Thoracic aorta endothelial cell (primary cell): ENCODE results near the gene MDM4. TPM values are rescaled to one million over a fixed set of nuclear protein-coding genes. Genes with fewer than 3 reads are reported as not detected.

Experiments
- small RNA-seq: library from RNA; depleted of rRNA; stranded (forward); fragments of <200 nt; gene quantifications from one replicate; pipeline ENCODE3, GENCODE V24; 2012
- total RNA-seq: library from RNA; depleted of rRNA; stranded (reverse); fragments of >200 nt; gene quantifications from 2 replicates; pipeline ENCODE4 v1.2.3, GENCODE V29; 2012

MDM4 gene, protein sequence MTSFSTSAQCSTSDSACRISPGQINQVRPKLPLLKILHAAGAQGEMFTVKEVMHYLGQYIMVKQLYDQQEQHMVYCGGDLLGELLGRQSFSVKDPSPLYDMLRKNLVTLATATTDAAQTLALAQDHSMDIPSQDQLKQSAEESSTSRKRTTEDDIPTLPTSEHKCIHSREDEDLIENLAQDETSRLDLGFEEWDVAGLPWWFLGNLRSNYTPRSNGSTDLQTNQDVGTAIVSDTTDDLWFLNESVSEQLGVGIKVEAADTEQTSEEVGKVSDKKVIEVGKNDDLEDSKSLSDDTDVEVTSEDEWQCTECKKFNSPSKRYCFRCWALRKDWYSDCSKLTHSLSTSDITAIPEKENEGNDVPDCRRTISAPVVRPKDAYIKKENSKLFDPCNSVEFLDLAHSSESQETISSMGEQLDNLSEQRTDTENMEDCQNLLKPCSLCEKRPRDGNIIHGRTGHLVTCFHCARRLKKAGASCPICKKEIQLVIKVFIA
- total RNA-seq = 53.3 and 58.4 TPM in 2 replicates

DNA sequence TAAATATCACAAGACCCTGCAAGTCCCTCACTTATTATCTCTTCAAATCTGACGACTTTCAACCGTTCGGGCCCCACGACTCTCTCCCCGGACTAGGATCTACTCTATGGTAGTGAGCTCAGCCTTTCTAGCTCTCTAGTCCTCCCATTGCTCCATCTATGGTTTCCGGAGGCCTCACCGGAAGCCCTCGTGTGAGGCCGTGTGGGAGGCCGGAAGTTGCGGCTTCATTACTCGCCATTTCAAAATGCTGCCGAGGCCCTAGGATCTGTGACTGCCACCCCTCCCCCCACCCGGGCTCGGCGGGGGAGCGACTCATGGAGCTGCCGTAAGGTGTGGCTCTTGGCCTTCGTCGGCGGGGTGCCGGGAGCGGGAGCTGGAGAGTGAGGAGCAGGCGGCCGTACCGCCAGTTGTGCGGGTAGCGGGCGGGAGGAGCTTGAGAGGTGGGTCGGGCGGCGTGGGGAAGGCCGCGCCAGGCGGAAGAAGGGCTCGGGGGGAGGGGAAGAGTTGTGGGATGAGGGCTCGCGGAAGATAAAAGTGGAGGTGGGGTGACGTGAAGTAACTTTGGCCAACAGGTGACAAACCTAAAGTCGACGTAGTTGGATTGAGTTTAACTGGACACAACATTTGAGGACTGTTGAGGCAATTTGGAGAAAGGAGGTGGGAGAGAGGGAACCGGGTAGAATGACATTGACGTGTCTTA lies at the start of gene MDM4:
Gene MDM4 (plus strand): TSS at position 227 of the 700 bp plus-strand sequence. CDS start 9,113 bp downstream, outside the sequence.

DNA sequence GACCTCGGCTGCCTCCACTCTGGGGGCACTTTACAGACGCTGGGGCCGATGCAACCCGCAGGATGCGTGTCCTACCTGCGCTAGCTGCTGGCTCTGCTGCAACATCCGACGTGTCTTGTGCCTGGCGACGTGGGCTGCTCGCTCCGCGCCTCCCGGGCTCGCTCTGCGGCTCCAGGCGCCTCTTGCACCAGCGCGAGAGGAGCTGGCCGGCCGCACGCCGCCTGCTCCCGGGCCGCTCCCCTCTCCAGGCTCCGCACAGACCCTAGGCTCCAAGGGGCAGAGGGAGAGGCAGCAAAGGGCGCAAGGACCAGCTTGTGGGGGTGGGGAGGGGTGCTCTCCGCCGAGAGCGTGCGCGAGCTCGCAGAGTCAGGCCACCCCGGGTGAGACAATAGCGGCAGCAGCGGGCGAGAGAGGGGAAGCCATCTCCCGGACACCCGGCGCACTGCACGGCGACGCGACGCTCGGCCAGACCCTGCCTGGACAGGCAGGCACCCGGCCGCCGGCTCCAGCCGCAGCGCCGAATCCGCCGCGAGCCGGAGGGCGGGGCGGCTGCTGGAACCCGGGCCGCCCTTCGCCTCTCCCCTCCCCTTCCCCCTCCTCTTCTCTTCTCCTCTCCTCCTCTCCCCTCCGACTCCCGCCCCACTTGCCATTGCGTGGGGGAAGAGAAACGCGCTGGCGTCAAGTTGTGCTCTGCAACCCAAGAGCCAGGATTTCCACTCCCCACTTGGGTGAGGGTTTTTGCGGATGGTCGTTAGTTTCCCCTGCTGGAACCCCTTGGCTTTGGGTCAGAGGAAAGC lies 21.7 kb upstream of the MDM4 start, which contains the start of gene PIK3C2B:
Gene PIK3C2B (minus strand): TSS at position 525 of the 797 bp plus-strand sequence. CDS start 25,003 bp downstream, outside the sequence.

Small RNA genes within 50 kb of the gene (small RNA-seq; reads per million reads assigned to genes)
- 5.8 reads per million, percentile 84 among the genes with 10 or more reads in this experiment for gene RNA5SP74

Other genes starting within 250 kb of the MDM4 start
- 9.3 and 21.9 TPM in 2 replicates for gene PLEKHA6, start 156.5 kb upstream of the MDM4 start, total RNA-seq
- 58.5 and 60.5 TPM in 2 replicates for gene PPP1R15B, start 104.6 kb upstream of the MDM4 start, total RNA-seq
- 40.7 and 69.4 TPM in 2 replicates for gene PIK3C2B, start 21.6 kb upstream of the MDM4 start, total RNA-seq
- not detected in 2 replicates for gene LRRN2, start 169.3 kb downstream of the MDM4 start, total RNA-seq